ENCODE results near the gene SLC4A2.
A peak's percentile ranks its signal among the peaks of the same experiment; 100 is the strongest.

The SLC4A2 gene

GRCh38 chr7:151045262-151045661, 14.1 kb upstream of the SLC4A2 start:
- DNase-seq, result no peak

GRCh38 chr7:151045967-151046366, 13.4 kb upstream of the SLC4A2 start:
- DNase-seq, result no peak

- DNase-seq, result no peak
Measured at GRCh38 chr7:151046603-151047573, 12.5 kb upstream of the SLC4A2 start.

- no peak for DNase-seq
Measured at GRCh38 chr7:151047976-151048815, 11.2 kb upstream of the SLC4A2 start, which contains the start of gene ASIC3. TSS of gene ASIC3 (plus strand) at chr7:151048531. CDS start at chr7:151048886, 355 bp downstream.

- no peak for DNase-seq
Measured at GRCh38 chr7:151048911-151049463, 10.4 kb upstream of the SLC4A2 start.

GRCh38 chr7:151051108-151051507, 8.3 kb upstream of the SLC4A2 start:
- peak; percentile 29 for DNase-seq

GRCh38 chr7:151053096-151053495, 6.3 kb upstream of the SLC4A2 start:
- peak; percentile 40 for DNase-seq

GRCh38 chr7:151053751-151054150, 5.6 kb upstream of the SLC4A2 start:
- DNase-seq, result no peak

GRCh38 chr7:151056283-151056665, 3.1 kb upstream of the SLC4A2 start:
- DNase-seq, result no peak

- no peak for DNase-seq
Measured at GRCh38 chr7:151056666-151057505, 2.5 kb upstream of the SLC4A2 start.

- no peak for DNase-seq
Measured at GRCh38 chr7:151057506-151057988, 1.8 kb upstream of the SLC4A2 start, which contains the start of gene CDK5. TSS of gene CDK5 (minus strand) at chr7:151057897. CDS start at chr7:151057848, 49 bp downstream.

- DNase-seq, result peak; percentile 99
Measured at GRCh38 chr7:151057989-151058780, 1.2 kb upstream of the SLC4A2 start.

GRCh38 chr7:151058781-151059366, 515 bp upstream of the SLC4A2 start:
- DNase-seq, result peak; percentile 24

- DNase-seq, result no peak
Measured at GRCh38 chr7:151060113-151060415, 675 bp downstream of the SLC4A2 start.

- peak; percentile 8 for DNase-seq
Measured at GRCh38 chr7:151060416-151061212, 1.2 kb downstream of the SLC4A2 start.

- DNase-seq, result no peak
Measured at GRCh38 chr7:151061213-151062110, 2.1 kb downstream of the SLC4A2 start.

GRCh38 chr7:151062111-151062398, 2.7 kb downstream of the SLC4A2 start:
- DNase-seq, result no peak

- no peak for DNase-seq
Measured at GRCh38 chr7:151062399-151063211, 3.2 kb downstream of the SLC4A2 start.
